SU-DHL-6 (cell line): ENCODE data around the gene TMEM242.

Source experiments
- EZH2phosphoT487 ChIP-seq: fragments of 200-600 bp; sonication (generic), shearing (Covaris generic); conservative IDR thresholded peaks from 2 replicates; pipeline ENCODE4 v1.6.1; 2018; ENCODE audit warnings: mild to moderate bottlenecking, antibody characterized with exemption, low read length, moderate library complexity, mixed read lengths
- TF ChIP-seq, protein P1 (sequence below): fragments of 200-600 bp; sonication (generic); IDR thresholded peaks from one replicate; pipeline ENCODE4 v1.5.1; 2017; ENCODE audit warnings: antibody characterized with exemption, mild to moderate bottlenecking, low read length, moderate library complexity; ENCODE audit not compliant: insufficient read depth, poor library complexity, severe bottlenecking

DNA sequence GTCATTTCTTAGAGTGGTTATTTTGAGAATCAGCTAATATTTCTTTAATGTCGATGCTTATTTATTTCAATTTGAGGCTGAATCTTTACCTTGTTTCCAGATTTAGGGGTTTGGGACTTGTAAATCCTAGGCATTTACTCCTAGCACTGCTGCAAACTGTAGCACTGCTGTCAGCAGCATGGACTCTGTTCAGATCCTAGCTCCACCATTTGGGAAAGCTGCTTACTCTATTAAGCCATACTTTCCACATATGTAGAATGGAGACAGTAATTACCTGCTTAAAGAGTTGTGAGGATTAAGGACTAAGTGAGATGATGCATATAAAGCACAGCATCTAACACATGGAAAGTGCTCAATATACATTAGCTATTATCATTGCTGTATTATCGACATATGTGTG lies 28.7 kb downstream of the TMEM242 start:
- TF ChIP-seq, protein P1, sequence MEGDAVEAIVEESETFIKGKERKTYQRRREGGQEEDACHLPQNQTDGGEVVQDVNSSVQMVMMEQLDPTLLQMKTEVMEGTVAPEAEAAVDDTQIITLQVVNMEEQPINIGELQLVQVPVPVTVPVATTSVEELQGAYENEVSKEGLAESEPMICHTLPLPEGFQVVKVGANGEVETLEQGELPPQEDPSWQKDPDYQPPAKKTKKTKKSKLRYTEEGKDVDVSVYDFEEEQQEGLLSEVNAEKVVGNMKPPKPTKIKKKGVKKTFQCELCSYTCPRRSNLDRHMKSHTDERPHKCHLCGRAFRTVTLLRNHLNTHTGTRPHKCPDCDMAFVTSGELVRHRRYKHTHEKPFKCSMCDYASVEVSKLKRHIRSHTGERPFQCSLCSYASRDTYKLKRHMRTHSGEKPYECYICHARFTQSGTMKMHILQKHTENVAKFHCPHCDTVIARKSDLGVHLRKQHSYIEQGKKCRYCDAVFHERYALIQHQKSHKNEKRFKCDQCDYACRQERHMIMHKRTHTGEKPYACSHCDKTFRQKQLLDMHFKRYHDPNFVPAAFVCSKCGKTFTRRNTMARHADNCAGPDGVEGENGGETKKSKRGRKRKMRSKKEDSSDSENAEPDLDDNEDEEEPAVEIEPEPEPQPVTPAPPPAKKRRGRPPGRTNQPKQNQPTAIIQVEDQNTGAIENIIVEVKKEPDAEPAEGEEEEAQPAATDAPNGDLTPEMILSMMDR = no peak
- TF ChIP-seq EZH2phosphoT487 = no peak
